CD4-positive, alpha-beta T cell treated with Interleukin-1 beta for 1 hour (primary cell): ENCODE data around the gene AVPR1A.
A peak's percentile ranks its signal among the peaks of the same experiment; 100 is the strongest.
"Not testable (repeated sequence)": the region's sequence is repeated elsewhere in the genome, so short reads cannot be mapped to it uniquely, and the experiment has no call there.

Experiments used
- DNase-seq, 2 donors: peaks; one replicate each; pipeline ENCODE4 v3.0.0-alpha.2; 2020 to 2022

Gene AVPR1A

DNA sequence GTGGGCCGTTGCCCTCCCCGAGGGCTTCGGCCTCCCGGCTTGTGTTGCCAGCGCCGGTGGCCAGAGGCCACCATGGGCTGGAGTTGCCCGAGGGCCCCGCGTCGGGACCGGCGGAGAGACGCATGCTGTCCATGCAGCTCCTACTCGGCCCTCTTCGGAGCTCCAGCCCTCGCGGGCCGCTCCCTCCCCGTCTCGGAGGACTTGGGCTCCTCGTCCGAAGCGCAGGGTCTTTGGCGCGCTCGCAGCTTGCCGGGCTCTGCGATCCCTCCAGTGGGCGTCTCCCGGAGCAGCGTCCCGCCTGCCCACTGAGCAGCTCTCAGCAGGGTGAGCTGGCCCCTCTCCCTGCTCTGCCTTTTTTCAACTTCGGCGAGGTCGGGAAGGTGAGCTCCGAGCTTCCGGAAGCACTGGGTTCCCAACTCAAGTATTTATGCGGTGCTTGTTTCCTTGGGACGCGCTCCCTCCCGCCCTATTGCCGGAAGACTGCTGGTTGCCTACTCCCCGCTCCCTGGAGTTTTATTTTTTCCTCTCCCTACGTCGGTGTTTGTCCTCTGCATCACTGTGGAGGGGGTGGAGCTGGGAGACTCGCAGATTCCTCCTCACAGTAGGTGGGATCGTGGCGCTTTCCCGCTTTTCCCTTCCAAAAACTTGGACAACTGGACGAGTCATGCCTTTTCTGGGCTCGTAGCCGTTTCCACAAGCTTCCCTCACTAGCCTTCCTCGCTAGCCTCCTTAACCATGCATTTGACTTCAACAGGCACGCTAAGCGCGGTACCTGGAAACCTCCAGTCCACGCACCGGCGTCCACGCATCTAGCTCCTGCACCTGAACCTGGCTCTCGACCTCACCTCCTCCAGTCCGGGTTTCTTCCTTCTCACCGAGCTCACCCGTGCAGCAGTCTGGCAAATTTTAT lies at the start of gene AVPR1A:
Gene AVPR1A, minus strand, starts transcription at position 489 of the 910 bp plus-strand sequence. Its CDS starts 365 bp downstream, at position 124.
- DNase-seq = no peak

GRCh38 chr12:63196168-63196567 lies 45.2 kb upstream of the AVPR1A start:
- DNase-seq = no peak

DNA sequence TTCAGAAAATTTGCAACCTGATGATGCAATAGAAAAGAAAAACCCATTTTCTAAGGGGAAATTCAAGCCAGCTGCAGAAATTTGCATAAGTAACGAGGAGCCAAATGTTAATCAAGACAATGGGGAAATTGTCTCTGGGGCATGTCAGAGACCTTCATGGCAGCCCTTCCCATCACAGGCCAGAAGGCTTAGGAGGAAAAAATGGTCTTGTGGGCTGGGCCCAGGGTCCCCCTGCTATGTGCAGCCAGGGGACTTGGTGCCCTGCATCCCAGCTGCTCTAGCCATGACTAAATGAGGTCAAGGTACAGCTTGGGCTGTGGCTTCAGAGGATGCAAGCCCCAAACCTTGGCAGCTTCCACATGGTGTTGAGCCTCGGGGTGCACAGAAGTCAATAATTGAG lies 28.2 kb upstream of the AVPR1A start:
- DNase-seq = no peak

DNA sequence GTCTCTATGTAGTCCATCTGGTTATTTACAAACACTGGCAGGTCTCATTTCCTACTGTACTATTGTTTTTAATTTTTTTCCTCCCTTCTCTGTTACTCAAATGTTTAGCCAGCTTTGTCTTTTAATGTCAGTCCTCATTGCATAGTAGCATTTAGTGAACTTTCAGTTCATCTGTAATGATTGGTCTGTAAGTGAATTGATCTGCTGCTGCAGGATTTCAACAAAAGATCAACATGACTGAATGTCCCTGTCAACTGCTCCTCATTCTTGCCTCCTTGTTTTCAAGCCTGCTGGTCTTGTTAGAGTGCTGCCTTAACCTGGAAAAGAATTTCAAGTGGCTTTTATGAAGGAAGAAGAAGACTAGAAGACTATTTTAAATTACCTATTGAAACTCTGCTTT lies 19.3 kb upstream of the AVPR1A start:
- DNase-seq = no peak

GRCh38 chr12:63167741-63168140 lies 16.7 kb upstream of the AVPR1A start:
- DNase-seq = not testable (repeated sequence)

DNA sequence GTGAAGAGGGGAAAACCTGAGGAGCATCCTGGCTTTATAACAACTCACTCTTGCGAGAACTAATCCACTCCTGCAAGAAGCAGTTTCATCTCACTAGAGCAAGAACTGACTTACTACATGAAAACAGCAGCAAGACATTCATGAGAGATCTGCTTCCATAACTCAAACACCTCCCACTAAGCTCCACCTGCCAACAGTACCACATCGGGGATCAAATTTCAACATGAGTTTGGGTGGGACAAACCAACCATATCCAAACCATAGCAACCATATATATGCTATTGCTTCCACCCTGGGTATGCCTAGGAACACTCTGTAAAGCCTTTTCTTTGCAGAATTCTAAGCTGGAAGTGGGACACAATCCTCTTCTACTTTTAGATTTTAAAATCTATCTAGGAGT lies 13.9 kb upstream of the AVPR1A start:
- DNase-seq = no peak

- no peak for DNase-seq
Observed at GRCh38 chr12:63163541-63163940, 12.5 kb upstream of the AVPR1A start.

DNA sequence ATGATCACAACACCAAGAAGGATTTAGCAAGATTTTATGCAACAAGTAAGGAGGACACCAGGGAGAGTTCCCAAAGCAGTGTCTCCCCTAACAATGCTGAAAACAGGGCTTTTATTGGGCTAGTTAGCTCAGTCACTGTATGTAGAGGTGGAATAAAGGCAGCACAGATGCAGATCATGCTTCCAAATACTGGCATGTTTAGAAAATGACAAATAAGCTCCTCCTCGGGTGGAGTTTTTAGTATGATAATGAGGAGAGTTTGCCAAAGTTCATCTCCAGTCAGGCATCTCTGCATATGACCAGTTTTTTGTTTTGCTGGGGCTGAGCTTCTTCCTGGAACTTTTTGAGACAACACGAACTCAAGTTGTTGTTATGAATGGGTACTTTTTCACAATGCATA lies 4.4 kb upstream of the AVPR1A start:
- no peak for DNase-seq

DNA sequence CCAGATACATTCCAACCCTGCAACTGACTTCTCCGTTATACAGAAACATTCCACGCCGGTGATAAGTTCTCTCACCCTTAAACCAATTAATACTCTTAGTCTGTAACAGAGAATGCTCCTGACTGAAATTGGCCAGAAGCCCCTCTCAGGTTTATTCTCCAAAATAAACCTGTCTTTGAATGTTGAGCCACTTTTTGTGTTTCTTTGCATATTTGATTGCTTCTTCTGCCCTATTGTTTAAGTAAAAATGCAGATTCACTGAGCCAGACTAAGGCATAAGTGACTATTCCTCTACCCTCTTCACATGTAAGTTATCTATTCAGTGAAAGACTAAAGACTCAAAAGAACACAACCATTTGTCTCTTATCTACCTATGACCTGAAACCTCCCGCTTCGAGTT lies 3.6 kb upstream of the AVPR1A start:
- no peak for DNase-seq

- no peak for DNase-seq
Observed at GRCh38 chr12:63152321-63152700, 1.3 kb upstream of the AVPR1A start.

GRCh38 chr12:63151623-63152320 lies 771 bp upstream of the AVPR1A start:
- DNase-seq = no peak

DNA sequence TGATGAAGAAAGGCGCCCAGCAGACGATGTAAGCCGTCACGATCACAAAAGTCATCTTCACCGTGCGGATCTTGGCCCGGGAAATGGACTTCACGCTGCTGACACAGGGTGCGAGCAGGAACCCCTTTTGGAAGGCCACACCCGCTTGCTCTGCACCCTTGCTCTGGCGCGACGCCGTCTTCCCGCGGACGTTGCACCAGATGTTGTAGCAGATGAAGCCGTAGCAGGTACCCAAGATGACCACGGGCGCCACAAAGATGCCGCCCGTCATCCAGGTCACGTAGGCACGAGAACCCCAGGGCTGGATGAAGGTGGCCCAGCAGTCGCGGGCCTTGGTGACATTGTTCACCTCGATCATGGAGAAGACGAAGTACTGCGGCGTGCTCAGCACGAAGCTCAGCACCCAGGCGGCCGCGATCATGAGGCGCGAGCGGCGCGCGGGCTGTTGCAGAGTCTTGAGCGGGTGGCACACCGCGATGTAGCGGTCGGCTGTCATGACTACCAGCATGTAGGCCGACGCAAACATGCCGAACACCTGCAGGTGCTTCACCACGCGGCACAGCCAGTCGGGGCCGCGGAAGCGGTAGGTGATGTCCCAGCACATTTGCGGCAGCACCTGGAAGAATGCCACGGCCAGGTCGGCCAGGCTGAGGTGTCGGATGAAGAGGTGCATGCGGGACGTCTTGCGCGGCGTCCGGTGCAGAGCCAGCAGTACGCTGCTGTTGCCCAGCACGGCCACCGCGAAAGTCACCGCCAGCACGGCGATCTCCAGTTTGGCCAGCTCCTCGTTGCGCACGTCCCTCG lies 890 bp downstream of the AVPR1A start:
- no peak for DNase-seq

- DNase-seq = no peak
Observed at GRCh38 chr12:63144556-63144955, 6.4 kb downstream of the AVPR1A start.

DNA sequence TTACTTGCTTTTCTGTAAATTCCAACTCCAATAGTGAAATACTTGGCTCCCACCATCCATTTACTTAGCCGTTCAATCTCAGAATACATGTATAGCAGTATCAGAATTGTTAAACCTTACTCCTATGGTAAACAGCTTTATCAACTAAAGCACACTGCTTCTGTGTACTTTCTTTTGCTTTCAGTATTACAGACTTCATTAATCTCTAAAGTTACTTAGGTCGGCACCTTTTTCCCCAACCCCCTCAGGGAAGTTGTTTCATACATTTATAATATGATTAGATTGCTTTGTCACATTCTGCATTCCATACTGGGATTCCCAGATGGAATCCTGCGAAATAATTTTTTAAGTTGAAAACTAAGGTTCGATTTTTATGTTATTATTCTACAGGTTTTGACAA lies 12.5 kb downstream of the AVPR1A start:
- DNase-seq = no peak

GRCh38 chr12:63133981-63134380 lies 17.0 kb downstream of the AVPR1A start:
- DNase-seq = no peak

GRCh38 chr12:63132201-63132600 lies 18.8 kb downstream of the AVPR1A start:
- DNase-seq = no peak

- DNase-seq = no peak
Observed at GRCh38 chr12:63129927-63130326, 21.1 kb downstream of the AVPR1A start.

GRCh38 chr12:63124778-63125177 lies 26.2 kb downstream of the AVPR1A start:
- no peak for DNase-seq

- DNase-seq = peak in 1 of 2 donors; percentile 11
Observed at GRCh38 chr12:63103494-63104131, 47.4 kb downstream of the AVPR1A start.

DNA sequence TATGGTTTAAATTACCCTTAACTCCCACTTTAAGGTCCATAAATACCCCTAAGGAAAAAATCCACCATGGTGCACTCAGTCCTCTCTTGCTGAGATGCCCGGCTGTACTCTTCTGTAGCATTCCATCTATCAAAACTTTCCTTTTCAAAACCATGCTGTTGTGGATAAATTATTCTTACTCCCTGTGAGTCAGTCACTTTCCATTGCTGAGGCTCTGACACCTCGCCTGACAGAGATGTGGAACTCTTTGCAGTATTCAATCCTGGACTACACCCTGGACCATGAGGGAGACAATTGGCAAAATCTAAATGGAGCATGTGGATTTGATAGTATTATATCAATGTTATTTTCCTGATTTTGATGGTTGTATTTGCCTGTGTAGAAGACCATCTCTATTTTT lies 49.1 kb downstream of the AVPR1A start:
- no peak for DNase-seq

DNA sequence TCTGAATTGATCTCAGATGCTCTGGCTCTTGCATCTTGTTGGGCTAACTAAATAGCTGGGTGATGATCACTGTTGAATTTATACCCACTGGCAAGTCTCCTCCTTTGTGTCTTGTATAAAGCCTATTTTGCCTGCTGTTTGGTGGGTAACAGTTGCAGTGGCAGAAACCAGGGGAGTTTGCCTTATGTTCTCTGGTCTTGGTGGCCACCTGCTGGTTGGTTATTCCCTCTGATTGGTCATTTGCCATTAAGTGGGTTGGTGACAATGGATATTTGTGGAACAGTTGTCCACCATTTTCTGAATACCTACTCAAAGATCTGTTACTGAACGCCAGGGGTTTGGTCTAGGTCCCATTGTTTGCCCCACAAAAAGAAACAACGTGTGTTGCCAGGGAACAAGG lies 52.1 kb downstream of the AVPR1A start:
- no peak for DNase-seq

DNA sequence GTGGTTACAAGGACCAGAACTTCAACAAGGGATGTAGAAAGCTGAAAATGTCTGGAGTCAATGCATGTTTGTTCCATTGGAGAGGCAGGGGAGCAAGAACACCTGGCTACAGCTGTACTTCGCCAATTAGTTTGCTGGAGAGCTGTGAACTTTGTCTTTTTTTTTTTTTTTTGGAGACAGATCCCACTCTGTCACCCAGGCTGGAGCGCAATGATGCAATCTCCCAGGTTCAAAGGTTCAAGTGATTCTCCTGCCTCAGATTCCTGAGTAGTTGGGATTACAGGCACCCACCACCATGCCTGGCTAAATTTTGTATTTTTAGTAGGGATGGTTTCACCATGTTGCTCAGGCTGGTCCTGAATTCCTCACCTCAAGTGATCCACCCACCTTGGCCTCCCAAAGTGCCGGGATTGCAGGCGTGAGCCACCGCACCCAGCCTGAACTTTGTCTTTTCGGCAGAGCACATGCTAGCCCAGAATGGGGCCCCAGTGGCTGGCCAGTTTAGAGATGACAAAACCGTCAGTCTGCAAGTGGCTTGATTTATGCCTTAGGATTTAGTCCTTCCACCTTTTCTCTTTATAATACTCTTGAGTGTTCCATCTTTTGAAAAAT lies 55.5 kb downstream of the AVPR1A start:
- DNase-seq = no peak
